Psoas muscle (tissue), 8 donors: ENCODE measurements around the gene APOBEC3G. TPM values are rescaled to one million over a fixed set of nuclear protein-coding genes. Genes with fewer than 3 reads are reported as not detected.

Experiments
- ATAC-seq, 4 donors: fragments of 200-7000 bp; cut with Tn5 transposase; one replicate each; pipeline ENCODE4 v1.9.1; 2020; ENCODE audit warnings: moderate library complexity in 3 of 4, mild to moderate bottlenecking in 2 of 4
- DNase-seq, 2 donors: peaks; one replicate each; pipeline ENCODE4 v3.0.0-alpha.2; 2020
- H3K27ac ChIP-seq: fragments of 200-600 bp; one replicate; pipeline ENCODE4 v1.8.0; 2022
- H3K27me3 ChIP-seq, 3 donors: fragments of 200-600 bp in 1 of 3; one replicate each; pipeline versions ENCODE4 v1.6.1 to v1.8.0; 2013 to 2022; ENCODE audit warnings: low read length in 2 of 3, mild to moderate bottlenecking in 2 of 3, moderate library complexity in 1 of 3; ENCODE audit not compliant: insufficient read depth in 3 of 3
- H3K36me3 ChIP-seq, 2 donors: fragments of 200-600 bp in 1 of 2; one replicate each; pipeline versions ENCODE4 v1.6.1 to v1.8.0; 2013 to 2022; ENCODE audit warnings: low read depth in 1 of 2, mild to moderate bottlenecking in 1 of 2, moderate library complexity in 1 of 2; ENCODE audit not compliant: insufficient read depth in 1 of 2
- H3K4me1 ChIP-seq: fragments of 200-600 bp; one replicate; pipeline ENCODE4 v1.8.0; 2022
- H3K4me3 ChIP-seq: fragments of 200-600 bp; one replicate; pipeline ENCODE4 v1.8.0; 2022; ENCODE audit warnings: mild to moderate bottlenecking
- H3K9me3 ChIP-seq: fragments of 200-600 bp; one replicate; pipeline ENCODE4 v1.8.0; 2022
- CTCF ChIP-seq: fragments of 200-600 bp; IDR thresholded peaks from one replicate; pipeline ENCODE4 v1.8.0; 2022; ENCODE audit warnings: antibody characterized with exemption
- WGBS, 3 donors: extraction: QIAGEN DNeasy Blood & Tissue Kit; methylation state at CpG; one replicate each; pipeline versions ENCODE4 v1.1.6 to v1.1.7; 2013; 5-methylcytosine and 5-hydroxymethylcytosine counted together
- intact Hi-C, 2 donors: fragments of 100-400 bp; cut with DNase I; formaldehyde crosslinking; loops; one replicate each; pipeline versions ENCODE4 v1.11.0 to v1.14.2; 2022
- polyA plus RNA-seq, 3 donors: library from polyadenylated mRNA; stranded (reverse); fragments of 200-250 nt; gene quantifications; one replicate each; pipeline ENCODE4 v1.2.3, GENCODE V29; 2013
- total RNA-seq, 4 donors: library from RNA; stranded (reverse); fragmentation: NEBNext Ultra II Directional in 2 of 4; extraction: Animal tissue kit (Norgen Biotek cat#: 25700) in 2 of 4; gene quantifications; one replicate each; pipeline versions ENCODE4 v1.2.1 to v1.2.4, GENCODE V29; 2021 to 2023
- donor health status: healthy with polysubstance abuse.
- donor health status: DM: no; HTN: no; CAD: no; lungs with moderate emphysema.
- donor health status: Bipolar disorder and iron deficiency.
- donor health status: healthy.
- donor health status: DM: yes; HTN: yes; CAD: no.
- donor health status: DM: no; HTN: no; CAD: no.
- donor health status: DM: no; HTN: no; CAD: no.
- donor health status: DM: yes; HTN: yes; CAD: no.

Gene APOBEC3G
- total and polyA plus RNA-seq, 7 donors = 0.45 to 1.6 (median 1.1) TPM

GRCh38 chr22:39136317-39136716, 59.2 kb downstream of the APOBEC3G start:
- Histone ChIP-seq H3K27ac (no peak overlapping the region), H3K4me1 (no peaks in the 10 kb centered on the region), H3K27me3 (no peaks in the 10 kb centered on the region), H3K36me3 (peaks cover 0 to 50% of the 10 kb centered on the region in 2 donors), H3K9me3 (no peaks in the 10 kb centered on the region), H3K4me3 (no peak overlapping the region)
- DNase-seq (no peak), ATAC-seq (no peak)
- 87 to 90% (median 89%) methylated on average over 8 of the region's 8 CpGs for WGBS, 3 donors
- TF ChIP-seq CTCF = no peak
- intact Hi-C loops = no loop called here

Other genes with a start within 250 kb of the APOBEC3G start
- 1 to 10 TPM in 1 of 4 donors, under 1 TPM in 3; 0.15 to 1.7 (median 0.61) TPM for gene NPTXR, start 233.2 kb upstream of the APOBEC3G start, total RNA-seq
- gene NPTXR, start 233.2 kb upstream of the APOBEC3G start, polyA plus RNA-seq = under 1 TPM; 0.35 to 0.53 (median 0.39) TPM
- 10 to 100 TPM; 15.1 to 21.0 (median 17.4) TPM for gene CBX6, start 205.1 kb upstream of the APOBEC3G start, total RNA-seq
- gene CBX6, start 205.1 kb upstream of the APOBEC3G start, polyA plus RNA-seq = 10 to 100 TPM in 1 of 3 donors, 1 to 10 TPM in 2; 5.2 to 17.1 (median 5.4) TPM
- gene APOBEC3A, start 119.7 kb upstream of the APOBEC3G start, total RNA-seq = under 1 TPM; 0.19 to 0.76 (median 0.33) TPM
- gene APOBEC3A, start 119.7 kb upstream of the APOBEC3G start, polyA plus RNA-seq = under 1 TPM in 2 of 3 donors, not detected in 1; 0.09 to 0.23 TPM
- gene APOBEC3B, start 94.9 kb upstream of the APOBEC3G start, total RNA-seq = under 1 TPM in 2 of 4 donors, not detected in 2; 0.30 to 0.59 TPM
- gene APOBEC3B, start 94.9 kb upstream of the APOBEC3G start, polyA plus RNA-seq = under 1 TPM; 0.15 to 0.57 (median 0.18) TPM
- gene APOBEC3C, start 63.0 kb upstream of the APOBEC3G start, total RNA-seq = 1 to 10 TPM; 1.7 to 4.6 (median 2.3) TPM
- gene APOBEC3C, start 63.0 kb upstream of the APOBEC3G start, polyA plus RNA-seq = 1 to 10 TPM in 2 of 3 donors, under 1 TPM in 1; 0.82 to 1.4 (median 1.1) TPM
- gene APOBEC3D, start 56.1 kb upstream of the APOBEC3G start, total RNA-seq = 1 to 10 TPM in 1 of 4 donors, under 1 TPM in 2, not detected in 1; 0.55 to 1.1 (median 0.74) TPM
- under 1 TPM; 0.08 to 0.42 (median 0.18) TPM for gene APOBEC3D, start 56.1 kb upstream of the APOBEC3G start, polyA plus RNA-seq
- 1 to 10 TPM in 1 of 4 donors, under 1 TPM in 3; 0.40 to 1.4 (median 0.53) TPM for gene APOBEC3F, start 36.4 kb upstream of the APOBEC3G start, total RNA-seq
- gene APOBEC3F, start 36.4 kb upstream of the APOBEC3G start, polyA plus RNA-seq = under 1 TPM; 0.06 to 0.55 (median 0.48) TPM
- not detected for gene APOBEC3H, start 20.0 kb downstream of the APOBEC3G start, total RNA-seq
- gene APOBEC3H, start 20.0 kb downstream of the APOBEC3G start, polyA plus RNA-seq = under 1 TPM in 1 of 3 donors, not detected in 2; 0.12 TPM
- gene CBX7, start 75.4 kb downstream of the APOBEC3G start, total RNA-seq = 10 to 100 TPM; 38.0 to 46.8 (median 39.2) TPM
- 10 to 100 TPM; 12.2 to 52.9 (median 30.5) TPM for gene CBX7, start 75.4 kb downstream of the APOBEC3G start, polyA plus RNA-seq
- gene PDGFB, start 167.7 kb downstream of the APOBEC3G start, total RNA-seq = 10 to 100 TPM in 3 of 4 donors, 1 to 10 TPM in 1; 7.5 to 16.4 (median 14.0) TPM
- gene PDGFB, start 167.7 kb downstream of the APOBEC3G start, polyA plus RNA-seq = 10 to 100 TPM in 1 of 3 donors, 1 to 10 TPM in 2; 5.2 to 10.1 (median 5.8) TPM
- gene RPL3, start 242.3 kb downstream of the APOBEC3G start, total RNA-seq = 100 to 1,000 TPM; 266 to 539 (median 329) TPM
- 1,000 to 10,000 TPM in 1 of 3 donors, 100 to 1,000 TPM in 2; 470 to 1,471 (median 727) TPM for gene RPL3, start 242.3 kb downstream of the APOBEC3G start, polyA plus RNA-seq